Liver (tissue), 9 donors: ENCODE results near the gene DGKD. TPM values are rescaled to one million over a fixed set of nuclear protein-coding genes. Genes with fewer than 3 reads are reported as not detected.
A peak's percentile ranks its signal among the peaks of the same experiment; 100 is the strongest.

ENCODE experiments used
- DNase-seq: peaks from one replicate; pipeline ENCODE4 v3.0.0-alpha.2; 2017; ENCODE audit warnings: low spot score
- H3K27ac ChIP-seq, 2 donors: one replicate each; pipeline ENCODE4 v1.7.0; 2013; ENCODE audit warnings: inconsistent platforms in 2 of 2, low read length in 2 of 2, control low read depth in 1 of 2, low read depth in 1 of 2, mild to moderate bottlenecking in 1 of 2
- H3K27me3 ChIP-seq, 4 donors: one replicate each; pipeline versions ENCODE4 v1.6.1 to v1.7.0; 2013; ENCODE audit warnings: low read length in 3 of 4, inconsistent platforms in 1 of 4, mild to moderate bottlenecking in 1 of 4, moderate library complexity in 1 of 4; ENCODE audit not compliant: control insufficient read depth in 4 of 4, insufficient read depth in 4 of 4
- H3K36me3 ChIP-seq, 4 donors: one replicate each; pipeline versions ENCODE4 v1.6.1 to v1.7.0; 2013; ENCODE audit warnings: low read length in 3 of 4, mild to moderate bottlenecking in 3 of 4, low read depth in 1 of 4, moderate library complexity in 1 of 4; ENCODE audit not compliant: control insufficient read depth in 4 of 4, insufficient read depth in 3 of 4
- H3K4me1 ChIP-seq, 4 donors: one replicate each; pipeline versions ENCODE4 v1.6.1 to v1.7.0; 2013; ENCODE audit warnings: low read length in 3 of 4, mild to moderate bottlenecking in 3 of 4, moderate library complexity in 1 of 4; ENCODE audit not compliant: control insufficient read depth in 4 of 4, insufficient read depth in 4 of 4
- H3K4me3 ChIP-seq, 3 donors: one replicate each; pipeline versions ENCODE4 v1.6.1 to v1.7.0; 2013; ENCODE audit warnings: low read length in 3 of 3, control low read depth in 1 of 3, low read depth in 1 of 3, mild to moderate bottlenecking in 1 of 3
- H3K9ac ChIP-seq, 2 donors: one replicate each; pipeline ENCODE4 v1.7.0; 2013; ENCODE audit warnings: low read length in 2 of 2, mild to moderate bottlenecking in 2 of 2, moderate library complexity in 2 of 2, control low read depth in 1 of 2, low read depth in 1 of 2
- H3K9me3 ChIP-seq, 4 donors: one replicate each; pipeline versions ENCODE4 v1.6.1 to v1.7.0; 2013; ENCODE audit warnings: low read length in 3 of 4; ENCODE audit not compliant: control insufficient read depth in 4 of 4
- ATF3 ChIP-seq: IDR thresholded peaks from 2 replicates; pipeline ENCODE4 v1.6.1; 2016; ENCODE audit warnings: antibody characterized with exemption
- CTCF ChIP-seq: fragments of 150-350 bp; IDR thresholded peaks from 2 replicates; pipeline ENCODE4 v1.5.1; 2017; ENCODE audit warnings: improper control_type of control experiment, low read depth, low read length; ENCODE audit not compliant: missing input control
- EGR1 ChIP-seq, 2 donors: IDR thresholded peaks; 2 replicates each; pipeline ENCODE4 v1.6.1; 2016 to 2018; ENCODE audit warnings: antibody characterized with exemption in 2 of 2, low read depth in 2 of 2
- FOXA1 ChIP-seq: IDR thresholded peaks from 2 replicates; pipeline ENCODE4 v1.6.1; 2016; ENCODE audit warnings: antibody characterized with exemption
- FOXA2 ChIP-seq: IDR thresholded peaks from 2 replicates; pipeline ENCODE4 v1.6.1; 2016; ENCODE audit warnings: antibody characterized with exemption
- GABPA ChIP-seq, 2 donors: IDR thresholded peaks in 1 of 2; conservative IDR thresholded peaks in 1 of 2; 2 replicates each; pipeline ENCODE4 v1.6.1; 2016; ENCODE audit warnings: antibody characterized with exemption in 2 of 2, mild to moderate bottlenecking in 1 of 2, moderate library complexity in 1 of 2
- HNF4A ChIP-seq, 2 donors: conservative IDR thresholded peaks; 2 replicates each; pipeline ENCODE4 v1.6.1; 2016; ENCODE audit warnings: antibody characterized with exemption in 2 of 2, mild to moderate bottlenecking in 2 of 2
- HNF4G ChIP-seq: IDR thresholded peaks from 2 replicates; pipeline ENCODE4 v1.6.1; 2016; ENCODE audit warnings: antibody characterized with exemption
- JUND ChIP-seq, 2 donors: IDR thresholded peaks; 2 replicates each; pipeline ENCODE4 v1.6.1; 2016; ENCODE audit warnings: antibody characterized with exemption in 2 of 2
- NR2F2 ChIP-seq: IDR thresholded peaks from 2 replicates; pipeline ENCODE4 v1.6.1; 2016; ENCODE audit warnings: antibody characterized with exemption
- RAD21 ChIP-seq, 2 donors: IDR thresholded peaks; 2 replicates each; pipeline ENCODE4 v1.6.1; 2016; ENCODE audit warnings: antibody characterized with exemption in 2 of 2, mild to moderate bottlenecking in 2 of 2
- REST ChIP-seq: IDR thresholded peaks from 2 replicates; pipeline ENCODE4 v1.6.1; 2016; ENCODE audit warnings: antibody characterized with exemption, mild to moderate bottlenecking
- RXRA ChIP-seq, 2 donors: IDR thresholded peaks; 2 replicates each; pipeline ENCODE4 v1.6.1; 2017 to 2018; ENCODE audit warnings: antibody characterized with exemption in 2 of 2, mild to moderate bottlenecking in 1 of 2
- SP1 ChIP-seq: IDR thresholded peaks from 2 replicates; pipeline ENCODE4 v1.6.1; 2018; ENCODE audit warnings: antibody characterized with exemption, mild to moderate bottlenecking
- TAF1 ChIP-seq: conservative IDR thresholded peaks from 2 replicates; pipeline ENCODE4 v1.6.1; 2016; ENCODE audit warnings: antibody characterized with exemption, mild to moderate bottlenecking
- YY1 ChIP-seq: IDR thresholded peaks from 2 replicates; pipeline ENCODE4 v1.6.1; 2016; ENCODE audit warnings: antibody characterized with exemption, mild to moderate bottlenecking
- ZBTB33 ChIP-seq: IDR thresholded peaks from 2 replicates; pipeline ENCODE4 v1.6.1; 2016; ENCODE audit warnings: antibody characterized with exemption
- WGBS: extraction: QIAGEN DNeasy Blood & Tissue Kit; methylation state at CpG from one replicate; pipeline ENCODE4 v1.1.7; 2013; 5-methylcytosine and 5-hydroxymethylcytosine counted together
- polyA plus RNA-seq, 2 donors: library from polyadenylated mRNA; stranded (reverse) in 1 of 2; unstranded in 1 of 2; fragments of 200-250 nt in 1 of 2; fragments of >200 nt in 1 of 2; fragmentation: Nextera tagmentation in 1 of 2; extraction: Ambion mirVana in 1 of 2; gene quantifications; one replicate each; pipeline versions ENCODE4 v1.2.1 to v1.2.3, GENCODE V29; 2013 to 2015
- total RNA-seq, 2 donors: library from RNA; depleted of rRNA; stranded (reverse); fragments of >200 nt; gene quantifications; one replicate each; pipeline ENCODE4 v1.2.3, GENCODE V29; 2014
- TF ChIP-seq, protein P1 (sequence below): IDR thresholded peaks from 2 replicates; pipeline ENCODE4 v1.6.1; 2016; ENCODE audit warnings: antibody characterized with exemption
- donor health status: healthy.
- donor health status: healthy.
- donor health status: healthy.
- donor health status: healthy.
- donor health status: healthy.

The DGKD gene
- total and polyA plus RNA-seq, 4 donors: 4.8 to 16.4 (median 8.2) TPM

- peak overlapping the region; percentile 24 to 32 for H3K27ac ChIP-seq
- WGBS: 20% methylated on average over 15 of the region's 15 CpGs
- H3K36me3 ChIP-seq: no peaks in the 10 kb centered on the region
- TF ChIP-seq ZBTB33: peak; percentile 62
- peak; percentile 36 for TF ChIP-seq FOXA2
- no peak for TF ChIP-seq ATF3
- TF ChIP-seq HNF4G: peak; percentile 91
- TF ChIP-seq REST: no peak
- TF ChIP-seq NR2F2: peak; percentile 91
- TF ChIP-seq, protein P1, sequence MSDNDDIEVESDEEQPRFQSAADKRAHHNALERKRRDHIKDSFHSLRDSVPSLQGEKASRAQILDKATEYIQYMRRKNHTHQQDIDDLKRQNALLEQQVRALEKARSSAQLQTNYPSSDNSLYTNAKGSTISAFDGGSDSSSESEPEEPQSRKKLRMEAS: peak; percentile 97
- peak; percentile 18 to 59 for TF ChIP-seq JUND (IDR thresholded peaks at IDR 0.05)
- peak; percentile 34 for TF ChIP-seq FOXA1
- TF ChIP-seq GABPA (IDR thresholded peaks at IDR 0.05 in 1 of 2, conservative IDR thresholded peaks at IDR 0.05 in 1 of 2): peak in 1 of 2 donors; percentile 59
- peak; percentile 3 for TF ChIP-seq CTCF
- TF ChIP-seq YY1: peak; percentile 52
- peak; percentile 49 to 63 for TF ChIP-seq RAD21 (IDR thresholded peaks at IDR 0.05)
- TF ChIP-seq TAF1: no peak
- peak; percentile 84 to 93 for TF ChIP-seq EGR1 (IDR thresholded peaks at IDR 0.05; ENCODE audit: low read depth in 2 of 2)
- peak; percentile 96 for TF ChIP-seq SP1
- peak; percentile 97 for TF ChIP-seq HNF4A (conservative IDR thresholded peaks at IDR 0.05)
- TF ChIP-seq RXRA (IDR thresholded peaks at IDR 0.05): peak; percentile 93 to 96
- no peaks in the 10 kb centered on the region for H3K9me3 ChIP-seq
- H3K4me3 ChIP-seq: no peak overlapping the region
- no peak overlapping the region for H3K9ac ChIP-seq
- H3K27me3 ChIP-seq: no peaks in the 10 kb centered on the region
- peak; percentile 59 for DNase-seq
- H3K4me1 ChIP-seq: peaks cover 18 to 60% (median 45%) of the 10 kb centered on the region in 4 donors
These were observed 5.0 kb upstream of the DGKD start for GRCh38 chr2:233349005-233349998.
